GM21360 (cell line): Measurements from ENCODE around the gene STX16.
"Not testable (repeated sequence)": the region's sequence is repeated elsewhere in the genome, so short reads cannot be mapped to it uniquely, and the experiment has no call there.

ENCODE experiments used
- ATAC-seq: cut with Tn5 transposase; IDR thresholded peaks from one replicate; pipeline ENCODE4 v1.9.1; 2021; ENCODE audit warnings: mild to moderate bottlenecking, moderate library complexity; ENCODE audit not compliant: unreplicated experiment

Gene STX16

GRCh38 chr20:58635279-58635665 is 15.8 kb upstream of the STX16 start:
- ATAC-seq = no peak

- ATAC-seq = no peak
Observed at GRCh38 chr20:58636396-58636982, 14.6 kb upstream of the STX16 start.

DNA sequence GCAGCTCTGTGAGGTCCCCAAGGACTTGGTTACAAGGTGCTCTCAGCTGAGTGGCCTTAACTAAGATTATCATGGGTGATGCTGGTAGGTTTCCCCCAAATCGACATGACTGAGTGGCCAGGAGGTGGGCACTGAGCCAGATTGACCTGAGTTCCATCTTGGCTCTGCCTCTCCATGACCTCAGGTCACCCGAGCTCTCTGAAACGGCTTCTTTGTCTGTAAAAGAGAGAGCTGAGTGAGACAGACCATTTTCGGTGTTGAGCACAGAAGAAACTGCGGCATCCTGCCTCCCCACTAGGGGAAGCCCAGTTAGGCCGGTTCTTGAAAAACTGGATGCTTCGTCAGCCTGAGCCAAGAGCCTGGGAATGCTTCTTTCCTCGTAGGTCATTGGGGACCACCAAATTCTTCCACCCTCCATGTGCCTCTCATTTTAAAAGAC is 14.1 kb upstream of the STX16 start:
- no peak for ATAC-seq

- ATAC-seq = no peak
Observed at GRCh38 chr20:58637466-58638213, 13.4 kb upstream of the STX16 start.

- no peak for ATAC-seq
Observed at GRCh38 chr20:58638467-58639181, 12.5 kb upstream of the STX16 start.

DNA sequence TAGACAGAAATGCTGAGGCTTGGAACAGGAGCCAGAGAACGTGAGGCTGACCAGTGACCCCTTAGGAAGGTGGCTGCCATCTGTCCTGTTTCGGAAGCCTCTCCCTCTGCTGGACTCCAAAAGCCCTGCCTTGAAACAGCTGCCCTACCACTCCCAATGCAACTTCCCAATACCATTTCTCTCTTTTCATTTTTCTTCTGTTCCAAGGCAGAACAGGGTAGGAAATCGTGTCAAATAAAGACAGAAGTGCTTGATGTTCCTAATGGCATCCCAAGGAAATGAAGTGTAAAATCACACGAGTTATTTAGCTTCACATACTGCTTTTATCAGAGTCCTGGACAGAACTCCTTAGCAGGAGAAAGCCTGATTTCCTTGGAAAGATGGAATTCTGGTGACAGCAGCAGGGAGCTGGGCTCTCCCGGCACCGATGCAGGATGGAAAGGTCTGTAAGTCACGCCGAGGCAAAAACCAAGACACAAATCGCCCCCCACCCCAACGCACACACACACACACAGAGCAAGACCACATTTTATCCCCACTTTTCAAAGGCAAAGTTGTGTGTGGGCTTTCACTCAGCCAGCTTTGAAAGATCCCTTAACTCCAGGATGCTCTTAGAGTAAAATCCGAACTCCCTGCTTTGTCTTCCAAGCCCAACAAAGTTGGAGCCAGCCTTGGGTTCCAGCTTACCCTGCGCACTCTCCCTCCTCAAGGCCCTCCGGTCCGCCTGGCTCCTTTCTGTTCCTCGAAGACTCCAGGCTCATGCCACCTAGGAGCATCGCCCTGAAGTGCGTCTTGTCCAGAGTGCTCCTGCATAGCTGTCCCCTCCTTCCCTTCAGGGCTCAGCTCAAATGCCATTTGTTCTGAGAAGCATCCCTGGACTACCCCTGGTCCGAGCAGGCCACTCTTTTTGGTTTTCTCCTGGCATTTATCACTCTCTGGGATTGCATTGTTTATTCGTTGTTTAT is 11.6 kb upstream of the STX16 start:
- no peak for ATAC-seq

- ATAC-seq = no peak
Observed at GRCh38 chr20:58640446-58640845, 10.6 kb upstream of the STX16 start.

- ATAC-seq = no peak
Observed at GRCh38 chr20:58642441-58642840, 8.6 kb upstream of the STX16 start.

DNA sequence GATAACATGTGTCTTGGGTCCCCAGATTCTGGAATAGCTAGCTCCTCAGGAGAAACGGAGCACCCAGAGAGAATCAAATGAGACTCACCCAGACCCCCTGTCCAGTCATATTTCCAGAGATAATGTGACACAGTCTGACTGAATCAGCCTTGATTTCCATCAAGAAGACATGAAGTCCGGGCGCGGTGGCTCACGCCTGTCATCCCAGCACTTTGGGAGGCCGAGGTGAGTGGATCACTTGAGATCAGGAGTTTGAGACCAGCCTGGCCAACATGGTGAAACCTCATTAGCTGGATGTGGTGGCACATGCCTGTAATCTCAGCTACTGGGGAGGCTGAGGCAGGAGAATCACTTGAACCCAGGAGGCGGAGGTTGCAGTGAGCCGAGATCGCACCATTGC is 8.2 kb upstream of the STX16 start:
- ATAC-seq = not testable (repeated sequence)

DNA sequence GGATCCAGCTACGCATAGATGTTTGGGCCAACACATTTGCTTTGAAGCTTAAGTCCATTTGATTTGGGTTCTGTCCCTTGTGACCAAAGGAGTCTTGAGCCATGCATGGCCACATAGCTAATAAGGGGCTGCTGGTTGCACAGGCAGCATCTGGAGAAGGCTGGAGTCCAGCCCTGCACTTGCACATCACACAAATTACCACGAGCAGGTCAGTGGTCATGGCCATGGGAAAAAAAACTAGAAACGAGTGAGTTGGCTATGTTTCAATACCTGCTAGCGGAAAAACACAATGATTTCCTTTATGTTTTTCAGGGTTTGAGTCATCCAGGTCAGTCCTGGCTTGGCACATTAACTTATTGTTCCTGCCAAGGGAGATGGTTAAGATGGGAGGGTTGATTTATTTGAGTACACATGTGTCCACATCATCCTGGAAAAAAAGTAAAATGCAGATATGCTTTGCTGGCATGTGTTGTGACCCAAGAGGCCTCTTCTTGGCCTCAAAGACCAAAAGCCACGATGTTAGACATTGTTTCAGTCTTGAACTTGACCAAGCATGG is 5.6 kb upstream of the STX16 start:
- ATAC-seq = no peak

- ATAC-seq = no peak
Observed at GRCh38 chr20:58646257-58646656, 4.8 kb upstream of the STX16 start.

DNA sequence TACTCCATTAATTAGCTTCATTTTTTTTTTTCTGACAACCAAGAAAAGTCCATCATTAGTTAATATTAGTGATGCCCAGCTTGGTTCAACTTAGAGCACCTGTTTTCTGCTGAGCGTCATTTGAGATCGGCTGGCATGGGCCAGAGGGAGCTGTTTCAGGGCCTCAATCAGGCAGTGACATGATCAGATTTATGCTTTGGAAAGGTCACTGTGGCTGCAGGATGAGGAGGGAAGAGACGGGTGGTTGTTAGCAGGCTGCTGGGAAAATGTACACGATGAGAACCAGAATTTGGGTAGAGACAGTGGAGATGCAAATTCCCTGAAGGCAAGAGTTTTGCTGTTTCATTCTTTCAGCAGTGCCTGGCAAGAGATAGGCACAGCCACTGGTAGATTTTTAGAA is 4.4 kb upstream of the STX16 start:
- no peak for ATAC-seq

GRCh38 chr20:58647162-58647795 is 3.8 kb upstream of the STX16 start:
- no peak for ATAC-seq

DNA sequence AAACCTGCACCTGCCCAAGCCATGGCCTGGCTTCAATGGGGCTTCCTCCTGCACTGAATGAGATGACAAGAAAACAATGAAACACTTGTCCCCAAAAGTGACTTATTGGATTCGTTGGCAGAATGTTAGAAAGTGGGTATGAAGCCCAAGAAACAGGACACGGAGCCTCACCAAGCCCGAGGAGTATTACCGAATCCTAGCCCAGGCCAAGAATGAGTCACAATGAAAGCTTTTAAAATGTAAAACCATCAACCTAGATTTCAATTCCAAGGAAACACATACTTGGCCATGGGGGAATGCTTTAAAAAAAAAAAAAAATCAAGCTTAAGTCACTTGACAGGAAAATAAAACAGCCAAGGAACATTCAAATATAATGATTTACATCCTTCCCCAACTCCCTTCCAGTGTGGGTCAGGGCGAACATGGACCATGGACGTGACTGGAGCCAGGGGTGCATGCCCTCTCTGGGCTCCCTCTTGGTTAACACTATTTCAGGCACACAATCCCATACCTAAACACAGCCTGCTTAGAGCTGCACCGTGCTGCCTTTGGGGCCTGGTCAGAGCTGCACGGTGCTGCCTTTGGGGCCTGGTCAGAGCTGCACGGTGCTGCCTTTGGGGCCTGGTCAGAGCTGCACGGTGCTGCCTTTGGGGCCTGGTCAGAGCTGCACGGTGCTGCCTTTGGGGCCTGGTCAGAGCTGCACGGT is 3.1 kb upstream of the STX16 start:
- no peak for ATAC-seq

- ATAC-seq = not testable (repeated sequence)
Observed at GRCh38 chr20:58648502-58648825, 2.6 kb upstream of the STX16 start.

GRCh38 chr20:58649288-58650180 is 1.5 kb upstream of the STX16 start:
- ATAC-seq = no peak

DNA sequence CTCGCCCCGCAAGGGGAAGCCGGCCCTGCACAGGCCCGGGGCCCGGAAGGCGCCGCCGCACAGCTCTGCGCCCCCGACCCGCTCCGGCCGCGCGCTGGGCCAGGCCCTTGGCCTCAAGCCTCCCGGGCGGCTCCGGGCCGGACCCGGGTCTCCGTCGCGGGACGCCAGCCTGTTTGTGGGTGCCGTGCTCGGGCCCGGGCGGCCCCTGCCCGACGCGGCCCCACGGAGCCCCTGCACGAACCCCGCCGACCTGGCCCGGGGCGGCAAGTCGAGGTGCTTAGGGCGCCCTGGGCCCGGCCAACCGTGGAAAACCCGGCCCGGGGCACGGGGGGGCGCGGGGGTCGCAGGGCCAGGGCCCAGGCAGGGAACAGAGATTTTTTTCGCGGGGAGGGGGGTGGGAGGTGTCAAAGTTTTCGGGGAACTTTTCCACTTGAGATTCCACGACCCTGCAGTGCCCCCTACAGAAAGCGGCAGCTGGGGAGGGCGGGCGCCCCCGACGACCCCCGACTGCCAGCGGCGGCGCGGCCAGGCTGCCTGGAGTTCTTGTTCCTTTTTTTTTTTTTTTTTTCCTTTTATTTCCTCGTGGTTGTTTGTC is 805 bp upstream of the STX16 start:
- ATAC-seq = no peak

GRCh38 chr20:58651559-58651945 is 469 bp downstream of the STX16 start:
- ATAC-seq = no peak
